GM15510 (cell line): ENCODE measurements around the gene PRTFDC1.

Experiments
- POLR2A ChIP-seq: IDR thresholded peaks from 3 replicates; pipeline ENCODE4 v1.6.1; 2011; ENCODE audit warnings: borderline replicate concordance; ENCODE audit not compliant: insufficient read length; ENCODE audit errors: extremely low read depth

The PRTFDC1 gene

DNA sequence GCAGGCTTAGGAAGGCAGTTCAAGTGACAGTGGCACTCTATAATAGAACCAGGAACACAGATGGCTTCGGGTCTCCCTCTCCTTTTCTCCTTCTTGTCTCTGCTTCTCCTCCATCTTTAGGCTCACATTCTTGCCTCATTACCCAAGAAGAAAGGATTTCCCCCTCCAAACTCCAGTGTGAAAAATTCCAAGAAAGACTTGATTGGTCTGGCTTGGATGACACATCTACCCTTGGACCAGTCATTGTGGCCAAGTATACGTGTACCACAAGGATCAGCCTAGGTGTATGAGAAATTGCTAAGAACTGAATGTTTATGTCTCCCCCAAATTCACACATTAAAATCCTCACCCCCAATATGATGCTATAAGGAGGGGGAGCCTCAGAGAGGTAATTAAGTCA lies 53.9 kb downstream of the PRTFDC1 start:
- no peak for TF ChIP-seq POLR2A

DNA sequence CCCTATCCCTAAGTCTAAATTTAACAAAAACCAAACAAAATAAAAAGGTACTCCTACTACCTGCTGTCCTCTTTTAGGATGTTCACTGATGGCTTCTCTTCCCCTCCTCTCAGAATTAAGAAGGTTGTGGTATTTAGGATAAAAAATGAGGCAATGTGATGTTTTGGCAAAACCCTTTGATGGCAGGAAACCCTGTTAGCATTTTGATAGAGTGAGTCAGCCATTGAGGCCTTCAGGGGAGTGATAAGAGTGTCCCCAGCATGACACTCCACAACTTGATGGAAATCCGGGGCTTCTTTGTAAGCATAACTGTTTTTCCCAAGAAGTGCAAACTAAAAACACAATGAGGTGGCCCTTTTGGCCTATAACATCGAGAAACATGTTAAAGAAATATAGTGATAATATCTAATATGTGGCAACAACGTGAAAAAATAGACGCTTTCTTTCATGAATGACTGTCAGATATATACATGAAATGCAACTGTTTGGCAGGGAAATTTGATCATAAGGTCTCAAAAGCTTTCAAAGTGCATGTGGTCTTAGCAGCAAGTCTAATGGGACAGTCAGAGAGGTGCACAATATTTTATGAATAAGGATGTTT lies 55.0 kb downstream of the PRTFDC1 start:
- no peak for TF ChIP-seq POLR2A

DNA sequence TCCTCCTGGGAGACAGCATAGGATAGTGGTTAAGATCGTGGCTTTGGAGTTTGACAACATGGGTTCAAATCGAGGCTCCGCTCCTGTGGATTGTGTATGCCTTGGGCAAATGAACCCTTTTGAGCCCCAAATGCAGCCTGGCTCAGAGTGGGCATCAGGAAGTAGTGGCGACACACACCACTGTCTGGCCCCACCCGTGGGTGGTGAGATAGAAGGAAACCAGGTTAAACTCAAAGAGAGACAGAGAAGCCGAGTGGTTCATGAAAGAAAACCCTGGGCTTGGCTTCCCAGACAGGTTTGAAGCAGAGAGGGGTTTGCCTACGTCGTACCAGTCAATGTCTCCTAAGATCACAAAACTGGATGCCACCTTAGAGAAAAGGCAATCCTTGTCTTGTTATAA lies 57.7 kb downstream of the PRTFDC1 start:
- no peak for TF ChIP-seq POLR2A

DNA sequence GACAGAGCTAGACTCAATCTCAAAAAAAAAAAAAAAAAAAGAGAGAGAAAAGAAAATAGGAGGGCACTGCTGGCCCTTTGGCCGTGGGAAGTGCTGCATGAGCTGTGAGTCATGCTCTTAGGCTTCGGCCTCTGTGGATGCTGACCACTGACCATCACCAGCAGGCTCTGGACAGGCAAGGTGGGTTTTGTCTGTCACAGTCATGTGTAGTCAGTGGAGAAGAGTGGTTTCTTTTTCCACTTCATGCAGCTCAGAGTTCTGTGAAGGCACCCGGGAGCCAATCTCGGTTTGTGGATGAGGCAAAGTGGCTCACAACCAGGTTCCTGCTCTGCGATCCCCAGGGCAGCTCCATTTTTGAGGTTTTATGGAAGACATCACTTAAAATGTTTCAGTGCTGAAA lies 58.1 kb downstream of the PRTFDC1 start:
- TF ChIP-seq POLR2A: no peak

DNA sequence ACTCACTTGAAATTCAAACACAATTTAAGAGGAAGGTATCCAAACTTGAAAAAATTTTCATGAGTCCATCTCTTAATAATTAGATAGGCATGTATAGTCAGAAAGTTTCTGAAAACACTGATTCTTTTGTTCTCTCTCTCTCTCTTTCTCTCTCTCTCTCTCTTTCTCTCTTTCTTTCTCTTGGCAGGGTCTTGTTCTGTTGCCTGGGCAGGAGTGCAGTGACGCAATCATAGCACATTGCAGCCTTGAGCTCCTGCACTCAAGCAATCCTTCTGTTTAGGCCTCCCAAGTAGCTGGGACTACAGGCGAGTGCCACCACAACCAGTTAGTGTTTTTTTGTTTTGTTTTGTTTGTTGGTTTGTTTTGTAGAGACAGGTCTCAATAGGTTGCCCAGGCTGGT lies 59.3 kb downstream of the PRTFDC1 start:
- TF ChIP-seq POLR2A: no peak

DNA sequence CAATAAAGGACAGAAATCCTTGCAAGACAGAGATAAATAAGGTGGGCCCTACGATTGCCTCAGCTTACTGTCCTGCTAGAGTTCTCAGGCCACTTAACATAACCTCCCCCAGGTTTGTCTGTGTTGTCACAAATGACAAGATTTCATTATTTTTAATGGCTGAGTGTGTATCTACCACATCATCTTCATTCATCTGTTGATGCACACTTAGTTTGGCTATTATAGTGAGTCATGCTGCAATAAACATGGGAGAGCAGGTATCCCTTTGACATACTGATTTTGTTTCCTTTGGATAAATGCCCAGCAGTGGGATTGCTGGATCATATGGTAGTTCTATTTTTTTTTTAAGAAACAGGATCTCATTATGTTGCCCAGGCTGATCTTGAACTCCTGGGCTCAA lies 60.6 kb downstream of the PRTFDC1 start:
- no peak for TF ChIP-seq POLR2A

DNA sequence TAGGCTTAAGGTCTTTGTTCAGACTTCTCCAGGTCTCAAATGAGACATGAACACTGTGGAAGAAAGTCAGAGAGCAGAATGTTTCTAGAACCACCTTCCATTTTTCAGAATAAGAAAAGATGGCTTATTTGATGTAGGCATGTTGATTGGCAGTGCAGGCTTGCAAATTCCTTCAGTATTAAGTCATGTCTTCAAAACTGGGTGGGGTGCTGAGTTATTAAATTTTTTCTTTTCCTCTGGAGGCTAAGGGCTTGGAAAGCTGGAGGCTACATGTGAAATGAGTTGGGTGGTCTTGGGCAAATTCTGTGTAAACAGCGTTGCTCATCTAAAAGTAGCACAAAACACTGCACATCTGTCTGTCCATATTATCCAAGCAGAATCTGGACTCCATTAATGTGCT lies 62.8 kb downstream of the PRTFDC1 start:
- TF ChIP-seq POLR2A: no peak

DNA sequence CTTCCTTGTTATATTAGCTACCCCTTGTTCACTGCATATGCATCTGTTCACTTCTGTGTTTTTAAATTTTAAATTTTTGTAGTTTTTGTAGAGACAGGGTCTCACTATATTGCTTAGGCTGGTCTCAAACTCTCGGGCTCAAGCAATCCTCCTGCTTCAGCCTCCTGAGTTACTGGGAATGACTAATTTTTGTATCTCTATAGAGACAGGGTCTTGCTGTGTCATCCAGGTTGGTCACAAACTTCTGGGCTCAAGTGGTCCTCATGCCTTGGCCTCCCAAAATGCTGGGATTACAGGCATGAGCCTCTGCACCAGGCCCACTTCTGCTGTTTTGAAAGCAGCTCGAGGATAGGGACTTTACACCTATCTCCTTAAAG lies 64.6 kb downstream of the PRTFDC1 start:
- no peak for TF ChIP-seq POLR2A

DNA sequence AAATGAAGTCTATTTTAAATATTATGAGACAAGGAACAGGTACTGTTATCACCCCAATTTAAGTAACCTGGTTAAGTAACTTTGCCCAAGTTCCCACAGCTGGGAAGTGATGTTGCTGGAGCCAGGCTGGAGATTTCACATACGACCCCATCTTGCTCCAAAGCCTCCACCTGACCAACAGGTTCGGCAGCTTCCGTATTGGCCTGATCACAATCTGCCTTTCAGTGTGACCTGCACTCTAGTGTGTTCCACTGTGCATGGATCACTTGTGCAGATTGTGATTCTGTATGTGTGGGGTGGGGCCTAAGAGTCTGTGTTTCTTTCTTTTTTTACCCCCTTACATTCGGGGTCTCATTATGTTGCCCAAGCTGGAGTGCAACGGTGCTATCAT lies 66.1 kb downstream of the PRTFDC1 start:
- TF ChIP-seq POLR2A: no peak

DNA sequence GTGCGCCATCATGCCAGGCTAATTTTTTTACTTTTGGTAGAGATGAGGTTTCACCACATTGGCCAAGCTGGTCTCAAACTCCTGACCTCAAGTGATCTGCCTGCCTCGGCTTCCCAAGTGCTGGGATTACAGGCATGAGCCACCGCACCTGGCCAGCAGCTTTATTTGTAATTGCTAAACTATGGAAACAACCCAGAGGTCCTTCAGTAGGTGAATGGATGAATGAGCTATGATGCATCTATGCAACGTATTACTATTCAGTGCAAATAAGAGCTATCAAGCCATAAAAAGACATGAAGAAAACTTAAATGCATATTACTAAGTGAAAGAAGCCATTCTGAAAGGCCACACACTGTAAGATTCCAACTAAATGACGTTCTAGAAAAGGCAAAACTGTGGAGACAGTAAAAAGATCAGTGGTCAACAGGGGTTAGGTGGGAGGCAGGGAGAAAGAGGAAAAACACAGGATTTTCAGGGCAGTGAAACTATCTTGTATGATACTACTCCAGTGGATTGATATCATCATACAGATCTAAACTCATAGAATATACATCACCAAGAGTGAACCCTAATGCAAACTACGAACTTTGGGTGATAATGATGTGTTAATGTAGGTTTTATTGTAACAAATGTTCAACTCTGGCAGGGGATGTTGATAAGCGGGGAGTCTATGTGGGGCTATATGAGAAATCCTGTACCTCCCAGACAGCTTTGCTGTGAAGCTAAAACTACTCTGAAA lies 66.7 kb downstream of the PRTFDC1 start:
- no peak for TF ChIP-seq POLR2A

DNA sequence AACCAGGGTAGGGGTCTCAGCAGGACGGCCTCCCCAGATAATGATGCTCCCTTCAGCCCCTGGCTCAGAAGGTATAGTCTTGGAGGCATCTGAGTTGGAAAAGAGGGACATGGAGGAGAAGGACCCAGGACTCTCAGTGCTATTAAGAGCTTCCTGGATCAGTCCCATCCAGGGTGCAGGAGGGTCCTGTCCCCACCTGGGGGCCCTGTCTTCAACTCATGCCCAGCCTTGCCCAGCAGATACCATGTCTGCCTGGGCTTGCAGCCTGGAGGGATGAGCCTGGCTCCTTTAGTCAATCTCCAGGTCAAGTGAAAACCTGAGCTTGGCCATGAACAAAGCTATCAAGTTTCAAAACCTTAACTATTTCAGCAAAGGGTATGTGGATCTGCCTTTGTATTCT lies 67.6 kb downstream of the PRTFDC1 start:
- TF ChIP-seq POLR2A: no peak

DNA sequence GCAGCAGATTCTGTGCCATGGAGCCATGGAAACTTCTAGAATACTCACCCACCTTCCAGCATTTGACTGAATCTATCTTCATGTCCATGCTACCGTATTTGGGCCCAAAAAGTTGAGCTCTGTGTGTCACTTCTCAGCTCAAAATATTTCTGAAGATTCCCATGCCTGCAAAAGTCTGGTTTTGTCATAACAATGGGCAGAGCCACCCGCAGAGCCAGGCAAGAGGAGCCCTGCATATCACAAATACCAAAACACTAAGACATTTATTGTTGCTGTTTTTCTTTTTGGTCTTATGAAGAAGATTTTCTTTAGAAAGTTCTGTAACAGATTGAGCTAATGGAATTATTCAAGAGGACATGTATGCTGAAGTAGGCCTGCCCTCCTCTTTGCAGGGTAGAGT lies 68.1 kb downstream of the PRTFDC1 start:
- no peak for TF ChIP-seq POLR2A

DNA sequence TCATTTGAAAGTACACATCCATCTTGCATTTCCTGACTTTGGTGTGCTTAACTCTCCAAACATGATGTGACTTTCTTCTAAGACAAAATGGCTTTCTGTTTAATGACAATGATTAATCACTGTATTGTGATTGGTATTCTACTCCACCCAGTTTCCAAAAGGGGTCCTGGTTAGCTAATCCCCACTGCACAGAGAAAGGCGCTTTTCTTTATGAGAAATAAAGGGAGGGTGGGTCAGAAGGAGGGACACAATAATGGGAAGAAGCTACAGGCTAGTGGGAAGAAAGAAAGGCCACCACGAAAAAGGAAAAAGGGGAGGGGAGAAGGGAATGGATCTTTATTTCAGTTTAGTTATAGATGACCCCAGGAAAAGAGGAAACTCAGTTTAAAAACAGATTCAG lies 69.2 kb downstream of the PRTFDC1 start:
- TF ChIP-seq POLR2A: no peak

DNA sequence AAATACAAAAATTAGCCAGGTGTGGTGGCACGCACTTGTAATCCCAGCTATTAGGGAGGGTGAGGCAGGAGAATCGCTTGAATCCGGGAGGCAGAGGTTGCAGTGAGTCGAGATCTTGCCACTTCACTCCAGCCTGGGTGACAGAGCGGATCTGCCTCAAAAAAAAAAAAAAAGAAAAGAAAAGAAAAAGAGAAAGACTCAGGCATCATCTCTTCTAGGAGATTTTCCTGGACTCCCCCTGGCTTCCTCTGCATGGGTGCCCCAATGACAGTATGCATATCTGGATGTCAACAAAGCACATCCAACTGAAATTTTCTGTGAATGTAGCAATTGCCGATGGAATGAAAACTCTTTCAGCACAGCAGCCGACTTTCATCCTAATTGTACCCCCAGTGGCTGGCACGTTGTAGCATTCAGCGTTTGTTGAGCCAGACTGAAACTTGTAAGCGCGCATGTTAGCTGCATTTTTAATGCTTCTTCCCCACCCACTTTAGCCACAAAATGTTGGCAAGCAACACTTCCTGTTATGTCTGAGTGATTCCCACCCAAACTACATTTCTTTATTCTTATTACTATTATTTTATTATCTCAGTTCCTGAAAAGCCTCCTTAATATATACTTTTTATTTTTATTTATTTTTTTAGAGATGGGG lies 70.2 kb downstream of the PRTFDC1 start:
- TF ChIP-seq POLR2A: no peak

DNA sequence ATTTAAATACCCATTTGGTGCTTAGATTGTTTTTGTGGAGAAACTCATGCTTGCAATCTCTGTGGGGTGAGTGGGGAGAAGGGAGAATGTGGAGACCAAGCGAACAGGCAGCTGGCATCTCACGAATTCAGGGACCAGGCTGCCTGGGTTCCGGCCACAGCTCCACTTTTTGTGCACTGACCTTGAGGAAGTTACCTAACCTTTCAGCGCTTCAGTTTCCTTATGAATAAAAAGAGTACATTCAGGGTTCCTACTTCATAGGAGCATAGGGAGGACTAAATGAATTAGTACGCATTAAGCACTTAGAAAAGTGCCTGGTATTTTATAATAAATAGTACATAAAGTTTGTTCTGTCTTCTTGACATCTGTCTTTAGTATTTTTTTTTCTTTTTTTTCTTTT lies 72.5 kb downstream of the PRTFDC1 start:
- no peak for TF ChIP-seq POLR2A

DNA sequence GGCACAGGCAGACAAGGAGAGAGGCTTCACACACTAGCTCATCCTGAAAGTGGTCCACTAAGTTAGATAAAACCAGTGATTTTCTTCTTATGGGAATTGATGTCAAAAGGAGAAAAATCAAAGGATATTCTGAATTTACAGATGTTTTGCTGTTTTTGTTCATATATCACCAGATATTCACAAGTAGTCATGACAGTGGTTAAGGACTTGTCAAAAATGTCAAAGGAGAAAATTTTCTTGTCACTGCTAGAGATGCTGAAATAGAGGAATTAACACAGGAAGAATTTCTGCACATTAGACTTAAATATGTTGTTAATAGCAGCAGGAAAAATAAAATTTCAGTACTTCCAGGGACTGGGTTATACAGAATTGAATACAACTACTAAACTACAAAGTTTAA lies 78.3 kb downstream of the PRTFDC1 start:
- no peak for TF ChIP-seq POLR2A
